ENCODE measurements around the gene PLCH1.

PLCH1 gene

GRCh38 chr3:155334914-155335723 is 409.8 kb downstream of the PLCH1 start:
- peak; percentile 62 for ATAC-seq
- TF ChIP-seq ZFP3 (CRISPR knock-in tag; IDR thresholded peaks at IDR 0.05) (no peak), CSRNP3 (CRISPR knock-in tag; IDR thresholded peaks at IDR 0.05) (no peak), ZFP30 (CRISPR knock-in tag; IDR thresholded peaks at IDR 0.05) (no peak), TOX (CRISPR knock-in tag; IDR thresholded peaks at IDR 0.05; ENCODE audit: borderline replicate concordance) (no peak), CREB5 (CRISPR knock-in tag; IDR thresholded peaks at IDR 0.05; ENCODE audit: low read depth) (no peak), TCF4 (CRISPR knock-in tag; IDR thresholded peaks at IDR 0.05; ENCODE audit: borderline replicate concordance) (no peak), PPARA (CRISPR knock-in tag; IDR thresholded peaks at IDR 0.05; ENCODE audit: borderline replicate concordance) (no peak), SNAI2 (CRISPR knock-in tag; IDR thresholded peaks at IDR 0.05) (no peak), ZNF565 (CRISPR knock-in tag; conservative IDR thresholded peaks at IDR 0.05; ENCODE audit: low read depth) (no peak), CSDC2 (CRISPR knock-in tag; IDR thresholded peaks at IDR 0.05) (no peak), GLIS3 (CRISPR knock-in tag; IDR thresholded peaks at IDR 0.05) (no peak), OSR1 (CRISPR knock-in tag; IDR thresholded peaks at IDR 0.05) (no peak), ZNF8 (CRISPR knock-in tag; IDR thresholded peaks at IDR 0.05) (no peak), ISL1 (CRISPR knock-in tag; IDR thresholded peaks at IDR 0.05) (no peak), PATZ1 (CRISPR knock-in tag; IDR thresholded peaks at IDR 0.05; ENCODE audit: borderline replicate concordance) (no peak), ESRRG (CRISPR knock-in tag; IDR thresholded peaks at IDR 0.05) (no peak), ZNF70 (CRISPR knock-in tag; IDR thresholded peaks at IDR 0.05) (no peak), ZC3H10 (CRISPR knock-in tag; IDR thresholded peaks at IDR 0.05) (no peak), BACH2 (CRISPR knock-in tag; IDR thresholded peaks at IDR 0.05; ENCODE audit: borderline replicate concordance) (no peak), ARNTL (CRISPR knock-in tag; IDR thresholded peaks at IDR 0.05; ENCODE audit: borderline replicate concordance, low read depth) (no peak)

- no peak for TF ChIP-seq ARNTL (CRISPR knock-in tag; IDR thresholded peaks at IDR 0.05; ENCODE audit: borderline replicate concordance, low read depth)
- TF ChIP-seq ISL1 (CRISPR knock-in tag; IDR thresholded peaks at IDR 0.05): no peak
- no peak for TF ChIP-seq OSR1 (CRISPR knock-in tag; IDR thresholded peaks at IDR 0.05)
- no peak for TF ChIP-seq TOX (CRISPR knock-in tag; IDR thresholded peaks at IDR 0.05; ENCODE audit: borderline replicate concordance)
- no peak for TF ChIP-seq ESRRG (CRISPR knock-in tag; IDR thresholded peaks at IDR 0.05)
- no peak for ATAC-seq
Measured at GRCh38 chr3:155334215-155334913, 410.5 kb downstream of the PLCH1 start.

- no peak for TF ChIP-seq CSDC2 (CRISPR knock-in tag; IDR thresholded peaks at IDR 0.05)
- no peak for TF ChIP-seq TSHZ2 (CRISPR knock-in tag; IDR thresholded peaks at IDR 0.05)
- no peak for TF ChIP-seq TCF4 (CRISPR knock-in tag; IDR thresholded peaks at IDR 0.05; ENCODE audit: borderline replicate concordance)
- TF ChIP-seq ZFP30 (CRISPR knock-in tag; IDR thresholded peaks at IDR 0.05): no peak
- TF ChIP-seq GLIS3 (CRISPR knock-in tag; IDR thresholded peaks at IDR 0.05): no peak
- no peak for TF ChIP-seq ZNF8 (CRISPR knock-in tag; IDR thresholded peaks at IDR 0.05)
- no peak for TF ChIP-seq ZC3H10 (CRISPR knock-in tag; IDR thresholded peaks at IDR 0.05)
- no peak for TF ChIP-seq ISL1 (CRISPR knock-in tag; IDR thresholded peaks at IDR 0.05)
- TF ChIP-seq, protein P1, sequence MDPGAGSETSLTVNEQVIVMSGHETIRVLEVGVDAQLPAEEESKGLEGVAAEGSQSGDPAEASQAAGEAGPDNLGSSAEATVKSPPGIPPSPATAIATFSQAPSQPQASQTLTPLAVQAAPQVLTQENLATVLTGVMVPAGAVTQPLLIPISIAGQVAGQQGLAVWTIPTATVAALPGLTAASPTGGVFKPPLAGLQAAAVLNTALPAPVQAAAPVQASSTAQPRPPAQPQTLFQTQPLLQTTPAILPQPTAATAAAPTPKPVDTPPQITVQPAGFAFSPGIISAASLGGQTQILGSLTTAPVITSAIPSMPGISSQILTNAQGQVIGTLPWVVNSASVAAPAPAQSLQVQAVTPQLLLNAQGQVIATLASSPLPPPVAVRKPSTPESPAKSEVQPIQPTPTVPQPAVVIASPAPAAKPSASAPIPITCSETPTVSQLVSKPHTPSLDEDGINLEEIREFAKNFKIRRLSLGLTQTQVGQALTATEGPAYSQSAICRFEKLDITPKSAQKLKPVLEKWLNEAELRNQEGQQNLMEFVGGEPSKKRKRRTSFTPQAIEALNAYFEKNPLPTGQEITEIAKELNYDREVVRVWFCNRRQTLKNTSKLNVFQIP (CRISPR knock-in tag; IDR thresholded peaks at IDR 0.05; ENCODE audit: borderline replicate concordance, low read depth): no peak
- TF ChIP-seq ESRRG (CRISPR knock-in tag; IDR thresholded peaks at IDR 0.05): no peak
- no peak for TF ChIP-seq RARB (CRISPR knock-in tag; IDR thresholded peaks at IDR 0.05)
- no peak for TF ChIP-seq ARNTL (CRISPR knock-in tag; IDR thresholded peaks at IDR 0.05; ENCODE audit: borderline replicate concordance, low read depth)
- no peak for TF ChIP-seq OSR1 (CRISPR knock-in tag; IDR thresholded peaks at IDR 0.05)
Measured at GRCh38 chr3:155332716-155333115, 412.2 kb downstream of the PLCH1 start.

More at GRCh38 chr3:155332716-155333115, 412.2 kb downstream of the PLCH1 start:
- ATAC-seq: peak; percentile 28; the same call in 1 of the 3 replicates
